HEK293 (cell line): ENCODE results near the gene ZDHHC14.

Source experiments
- CTCF ChIA-PET: fragments of 350-600 bp; formaldehyde crosslinking; extraction: SDS; loops from one replicate; lab custom pipeline; 2021; ENCODE audit warnings: antibody characterized with exemption; lab: Yijun Ruan, JAX
- POLR2A ChIA-PET: fragments of 300-600 bp; formaldehyde crosslinking; extraction: SDS; loops from one replicate; lab custom pipeline; 2020; ENCODE audit warnings: antibody characterized with exemption, inconsistent platforms; lab: Yijun Ruan, JAX
- H3K27ac ChIP-seq: fragments of 200-500 bp; sonication (Bioruptor generic); 2 replicates; pipeline ENCODE4 v1.5.1; 2014; ENCODE audit warnings: low read depth, low read length, control low read depth, inconsistent platforms; ENCODE audit errors: extremely low read depth
- H3K36me3 ChIP-seq, 2 experiments: fragments of 200-500 bp in 1 of 2; sonication (Bioruptor generic) in 1 of 2; 1 replicate in 1 of 2; 2 replicates in 1 of 2; pipeline ENCODE4 v1.5.1; 2014 to 2017; ENCODE audit warnings: inconsistent platforms in 2 of 2, low read length in 2 of 2; ENCODE audit not compliant: control insufficient read depth in 2 of 2, insufficient read depth in 1 of 2
- H3K4me1 ChIP-seq: fragments of 200-500 bp; sonication (Bioruptor generic); 2 replicates; pipeline ENCODE4 v1.5.1; 2014; ENCODE audit warnings: mild to moderate bottlenecking, low read length, inconsistent platforms; ENCODE audit not compliant: control insufficient read depth, insufficient read depth
- H3K4me3 ChIP-seq: 2 replicates; pipeline ENCODE4 v1.5.1; 2011; ENCODE audit warnings: low read depth, mild to moderate bottlenecking, control low read depth, low read length, moderate library complexity
- H3K9me3 ChIP-seq: fragments of 200-500 bp; sonication (Bioruptor generic); 2 replicates; pipeline ENCODE4 v1.5.1; 2014; ENCODE audit warnings: low read depth, low read length, inconsistent platforms; ENCODE audit not compliant: control insufficient read depth, insufficient read depth
- MEIS1 ChIP-seq: sonication (generic); formaldehyde crosslinking; IDR thresholded peaks from 2 replicates; pipeline ENCODE4 v1.8.1; 2022; ENCODE audit warnings: missing genetic modification reagents, mild to moderate bottlenecking, borderline replicate concordance
- ZBTB7A ChIP-seq: fragments of 450-650 bp; formaldehyde crosslinking; IDR thresholded peaks from 2 replicates; pipeline ENCODE4 v1.5.1; 2016; ENCODE audit warnings: low read depth, missing biosample characterization, missing genetic modification characterization
- ZFP3 ChIP-seq: fragments of 450-650 bp; formaldehyde crosslinking; IDR thresholded peaks from 2 replicates; pipeline ENCODE4 v1.5.1; 2016; ENCODE audit warnings: low read depth, missing biosample characterization, missing genetic modification characterization
- ZNF132 ChIP-seq: fragments of 450-650 bp; formaldehyde crosslinking; IDR thresholded peaks from 2 replicates; pipeline ENCODE4 v1.5.1; 2017; ENCODE audit warnings: missing biosample characterization, missing genetic modification characterization, borderline replicate concordance
- ZNF175 ChIP-seq: fragments of 450-650 bp; formaldehyde crosslinking; IDR thresholded peaks from 2 replicates; pipeline ENCODE4 v1.5.1; 2016; ENCODE audit warnings: missing biosample characterization, missing genetic modification characterization
- ZNF223 ChIP-seq: fragments of 450-650 bp; formaldehyde crosslinking; IDR thresholded peaks from 2 replicates; pipeline ENCODE4 v1.5.1; 2016; ENCODE audit warnings: missing biosample characterization, missing genetic modification characterization
- ZNF324 ChIP-seq: fragments of 450-650 bp; formaldehyde crosslinking; IDR thresholded peaks from 2 replicates; pipeline ENCODE4 v1.5.1; 2016; ENCODE audit warnings: missing biosample characterization, missing genetic modification characterization
- ZNF416 ChIP-seq: fragments of 450-650 bp; formaldehyde crosslinking; IDR thresholded peaks from 2 replicates; pipeline ENCODE4 v1.5.1; 2016; ENCODE audit warnings: missing biosample characterization, missing genetic modification characterization
- ZNF48 ChIP-seq: fragments of 450-650 bp; formaldehyde crosslinking; IDR thresholded peaks from 2 replicates; pipeline ENCODE4 v1.5.1; 2016; ENCODE audit warnings: missing biosample characterization, missing genetic modification characterization
- ZNF548 ChIP-seq: fragments of 450-650 bp; formaldehyde crosslinking; IDR thresholded peaks from 2 replicates; pipeline ENCODE4 v1.5.1; 2016; ENCODE audit warnings: missing biosample characterization, missing genetic modification characterization
- ZNF677 ChIP-seq: fragments of 450-650 bp; IDR thresholded peaks from 2 replicates; pipeline ENCODE4 v1.5.0; 2018; ENCODE audit warnings: missing biosample characterization, mild to moderate bottlenecking, missing genetic modification characterization, moderate library complexity
- ZNF747 ChIP-seq: fragments of 450-650 bp; formaldehyde crosslinking; IDR thresholded peaks from 2 replicates; pipeline ENCODE4 v1.5.1; 2016; ENCODE audit warnings: missing biosample characterization, missing genetic modification characterization
- TF ChIP-seq, protein P1 (sequence below): fragments of 450-650 bp; formaldehyde crosslinking; IDR thresholded peaks from 2 replicates; pipeline ENCODE4 v1.5.1; 2017; ENCODE audit warnings: missing biosample characterization, missing genetic modification characterization
- TF ChIP-seq, protein P2 (sequence below): fragments of 450-650 bp; formaldehyde crosslinking; IDR thresholded peaks from 2 replicates; pipeline ENCODE4 v1.5.1; 2016; ENCODE audit warnings: missing biosample characterization, missing genetic modification characterization, low read depth
- TF ChIP-seq, protein P3 (sequence below): fragments of 450-650 bp; formaldehyde crosslinking; IDR thresholded peaks from 2 replicates; pipeline ENCODE4 v1.5.1; 2016; ENCODE audit warnings: missing biosample characterization, missing genetic modification characterization
- TF ChIP-seq, protein P4 (sequence below): fragments of 450-650 bp; formaldehyde crosslinking; IDR thresholded peaks from 2 replicates; pipeline ENCODE4; 2016; ENCODE audit warnings: missing biosample characterization, missing genetic modification characterization
- TF ChIP-seq, protein P5 (sequence below): fragments of 450-650 bp; formaldehyde crosslinking; IDR thresholded peaks from 2 replicates; pipeline ENCODE4 v1.5.1; 2016; ENCODE audit warnings: missing biosample characterization, missing genetic modification characterization

ZDHHC14 gene

DNA sequence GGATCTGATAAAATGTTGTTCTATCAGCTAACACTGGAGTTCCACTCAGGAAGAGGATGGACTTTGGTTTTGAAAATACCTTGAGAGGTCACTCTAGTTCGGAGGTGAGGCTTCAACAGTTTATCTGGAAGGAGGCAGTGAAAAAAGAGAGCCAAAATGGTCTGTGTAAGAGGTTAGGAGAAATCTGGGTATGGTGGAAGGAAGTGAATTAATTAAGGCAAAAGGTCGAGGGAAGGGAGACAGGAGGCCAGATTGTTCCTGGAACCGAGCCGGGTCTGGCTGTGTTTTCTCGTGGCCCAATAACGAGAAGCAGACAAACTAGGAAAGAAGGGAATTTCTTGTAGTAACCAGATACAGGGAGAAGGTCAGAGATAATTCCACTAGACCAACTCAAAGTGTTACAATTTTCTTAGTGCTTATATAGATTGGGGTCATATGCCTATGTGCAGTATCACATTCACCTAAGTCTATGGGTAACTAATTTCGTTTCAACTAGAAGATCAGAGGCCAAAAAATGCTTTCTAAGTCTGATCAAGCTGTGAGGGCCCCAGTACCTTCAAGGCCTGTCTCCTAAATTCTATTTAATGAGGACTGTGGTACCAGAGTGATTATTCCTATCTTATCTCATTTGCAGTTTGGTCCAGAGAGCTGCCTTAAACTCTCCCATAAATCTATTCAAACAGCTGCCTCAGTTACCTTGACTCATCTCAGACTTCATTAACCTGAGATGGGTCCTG lies 346.1 kb downstream of the ZDHHC14 start:
- Histone ChIP-seq H3K4me3 (no peak overlapping the region), H3K9me3 (no peaks in the 10 kb centered on the region), H3K4me1 (no peaks in the 10 kb centered on the region), H3K27ac (no peak overlapping the region), H3K36me3 (no peaks in the 10 kb centered on the region)
- POLR2A ChIA-PET, result no interaction called here
- CTCF ChIA-PET, result interaction anchor here (1.5 kb wide), 1 partner anchor 13 kb away, joined by 3 read pairs; no protein-coding TSS in a partner anchor
- TF ChIP-seq ZBTB7A (no peak), ZFP3 (tag by site-specific recombination) (no peak), ZNF48 (no peak), ZNF324 (tag by site-specific recombination) (no peak), ZNF416 (tag by site-specific recombination) (no peak), ZNF175 (tag by site-specific recombination) (no peak), MEIS1 (CRISPR knock-in tag) (no peak), ZNF747 (tag by site-specific recombination) (no peak), ZNF548 (tag by site-specific recombination) (no peak), ZNF223 (tag by site-specific recombination) (no peak), ZNF132 (tag by site-specific recombination) (no peak), ZNF677 (tag by site-specific recombination) (no peak)
- TF ChIP-seq, protein P1, sequence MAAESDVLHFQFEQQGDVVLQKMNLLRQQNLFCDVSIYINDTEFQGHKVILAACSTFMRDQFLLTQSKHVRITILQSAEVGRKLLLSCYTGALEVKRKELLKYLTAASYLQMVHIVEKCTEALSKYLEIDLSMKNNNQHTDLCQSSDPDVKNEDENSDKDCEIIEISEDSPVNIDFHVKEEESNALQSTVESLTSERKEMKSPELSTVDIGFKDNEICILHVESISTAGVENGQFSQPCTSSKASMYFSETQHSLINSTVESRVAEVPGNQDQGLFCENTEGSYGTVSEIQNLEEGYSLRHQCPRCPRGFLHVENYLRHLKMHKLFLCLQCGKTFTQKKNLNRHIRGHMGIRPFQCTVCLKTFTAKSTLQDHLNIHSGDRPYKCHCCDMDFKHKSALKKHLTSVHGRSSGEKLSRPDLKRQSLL (tag by site-specific recombination), result no peak
- TF ChIP-seq, protein P2, sequence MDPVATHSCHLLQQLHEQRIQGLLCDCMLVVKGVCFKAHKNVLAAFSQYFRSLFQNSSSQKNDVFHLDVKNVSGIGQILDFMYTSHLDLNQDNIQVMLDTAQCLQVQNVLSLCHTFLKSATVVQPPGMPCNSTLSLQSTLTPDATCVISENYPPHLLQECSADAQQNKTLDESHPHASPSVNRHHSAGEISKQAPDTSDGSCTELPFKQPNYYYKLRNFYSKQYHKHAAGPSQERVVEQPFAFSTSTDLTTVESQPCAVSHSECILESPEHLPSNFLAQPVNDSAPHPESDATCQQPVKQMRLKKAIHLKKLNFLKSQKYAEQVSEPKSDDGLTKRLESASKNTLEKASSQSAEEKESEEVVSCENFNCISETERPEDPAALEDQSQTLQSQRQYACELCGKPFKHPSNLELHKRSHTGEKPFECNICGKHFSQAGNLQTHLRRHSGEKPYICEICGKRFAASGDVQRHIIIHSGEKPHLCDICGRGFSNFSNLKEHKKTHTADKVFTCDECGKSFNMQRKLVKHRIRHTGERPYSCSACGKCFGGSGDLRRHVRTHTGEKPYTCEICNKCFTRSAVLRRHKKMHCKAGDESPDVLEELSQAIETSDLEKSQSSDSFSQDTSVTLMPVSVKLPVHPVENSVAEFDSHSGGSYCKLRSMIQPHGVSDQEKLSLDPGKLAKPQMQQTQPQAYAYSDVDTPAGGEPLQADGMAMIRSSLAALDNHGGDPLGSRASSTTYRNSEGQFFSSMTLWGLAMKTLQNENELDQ (tag by site-specific recombination), result no peak
- TF ChIP-seq, protein P3, sequence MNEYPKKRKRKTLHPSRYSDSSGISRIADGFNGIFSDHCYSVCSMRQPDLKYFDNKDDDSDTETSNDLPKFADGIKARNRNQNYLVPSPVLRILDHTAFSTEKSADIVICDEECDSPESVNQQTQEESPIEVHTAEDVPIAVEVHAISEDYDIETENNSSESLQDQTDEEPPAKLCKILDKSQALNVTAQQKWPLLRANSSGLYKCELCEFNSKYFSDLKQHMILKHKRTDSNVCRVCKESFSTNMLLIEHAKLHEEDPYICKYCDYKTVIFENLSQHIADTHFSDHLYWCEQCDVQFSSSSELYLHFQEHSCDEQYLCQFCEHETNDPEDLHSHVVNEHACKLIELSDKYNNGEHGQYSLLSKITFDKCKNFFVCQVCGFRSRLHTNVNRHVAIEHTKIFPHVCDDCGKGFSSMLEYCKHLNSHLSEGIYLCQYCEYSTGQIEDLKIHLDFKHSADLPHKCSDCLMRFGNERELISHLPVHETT (tag by site-specific recombination), result no peak
- TF ChIP-seq, protein P4, sequence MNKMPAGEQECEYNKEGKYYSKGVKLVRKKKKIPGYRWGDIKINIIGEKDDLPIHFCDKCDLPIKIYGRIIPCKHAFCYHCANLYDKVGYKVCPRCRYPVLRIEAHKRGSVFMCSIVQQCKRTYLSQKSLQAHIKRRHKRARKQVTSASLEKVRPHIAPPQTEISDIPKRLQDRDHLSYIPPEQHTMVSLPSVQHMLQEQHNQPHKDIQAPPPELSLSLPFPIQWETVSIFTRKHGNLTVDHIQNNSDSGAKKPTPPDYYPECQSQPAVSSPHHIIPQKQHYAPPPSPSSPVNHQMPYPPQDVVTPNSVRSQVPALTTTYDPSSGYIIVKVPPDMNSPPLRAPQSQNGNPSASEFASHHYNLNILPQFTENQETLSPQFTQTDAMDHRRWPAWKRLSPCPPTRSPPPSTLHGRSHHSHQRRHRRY, result no peak
- TF ChIP-seq, protein P5, sequence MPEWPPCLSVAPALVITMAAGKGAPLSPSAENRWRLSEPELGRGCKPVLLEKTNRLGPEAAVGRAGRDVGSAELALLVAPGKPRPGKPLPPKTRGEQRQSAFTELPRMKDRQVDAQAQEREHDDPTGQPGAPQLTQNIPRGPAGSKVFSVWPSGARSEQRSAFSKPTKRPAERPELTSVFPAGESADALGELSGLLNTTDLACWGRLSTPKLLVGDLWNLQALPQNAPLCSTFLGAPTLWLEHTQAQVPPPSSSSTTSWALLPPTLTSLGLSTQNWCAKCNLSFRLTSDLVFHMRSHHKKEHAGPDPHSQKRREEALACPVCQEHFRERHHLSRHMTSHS (tag by site-specific recombination), result no peak
